HG02678 (cell line): ENCODE data around the gene CRHR2.
"Not testable (repeated sequence)": the region's sequence is repeated elsewhere in the genome, so short reads cannot be mapped to it uniquely, and the experiment has no call there.

ENCODE experiments used
- ATAC-seq: cut with Tn5 transposase; IDR thresholded peaks from one replicate; pipeline ENCODE4 v1.9.1; 2021; ENCODE audit warnings: mild to moderate bottlenecking, moderate library complexity; ENCODE audit not compliant: unreplicated experiment

The CRHR2 gene

GRCh38 chr7:30682212-30683083 is at the start of gene CRHR2:
Gene CRHR2, minus strand, starts transcription at chr7:30682456. Its CDS starts 176 bp downstream, at chr7:30682280.
- no peak for ATAC-seq

- ATAC-seq, result no peak
These were observed 49.3 kb upstream of the CRHR2 start for GRCh38 chr7:30731581-30731980.

DNA sequence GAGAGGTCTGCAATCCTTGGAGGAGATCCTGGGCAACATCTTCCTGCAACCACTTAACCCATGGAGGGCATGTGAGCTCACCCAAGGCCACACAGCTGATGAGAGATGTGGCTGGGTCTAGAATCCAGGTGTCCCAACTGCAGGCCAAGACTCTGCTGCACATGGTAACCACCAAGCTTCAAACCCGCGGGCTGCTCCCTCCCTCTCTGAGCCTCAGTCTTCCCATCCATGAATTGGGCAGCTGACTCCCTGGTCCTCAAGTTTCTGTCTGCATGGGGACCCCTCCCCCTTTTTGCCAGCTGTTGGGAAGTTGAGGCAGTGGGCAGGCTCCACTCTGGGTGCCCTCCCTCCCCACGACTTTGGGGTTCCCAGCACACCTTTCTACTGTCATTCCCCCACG is 48.7 kb upstream of the CRHR2 start:
- no peak for ATAC-seq

GRCh38 chr7:30730097-30730496 is 47.8 kb upstream of the CRHR2 start:
- ATAC-seq, result no peak

GRCh38 chr7:30729642-30730041 is 47.4 kb upstream of the CRHR2 start:
- ATAC-seq, result no peak

DNA sequence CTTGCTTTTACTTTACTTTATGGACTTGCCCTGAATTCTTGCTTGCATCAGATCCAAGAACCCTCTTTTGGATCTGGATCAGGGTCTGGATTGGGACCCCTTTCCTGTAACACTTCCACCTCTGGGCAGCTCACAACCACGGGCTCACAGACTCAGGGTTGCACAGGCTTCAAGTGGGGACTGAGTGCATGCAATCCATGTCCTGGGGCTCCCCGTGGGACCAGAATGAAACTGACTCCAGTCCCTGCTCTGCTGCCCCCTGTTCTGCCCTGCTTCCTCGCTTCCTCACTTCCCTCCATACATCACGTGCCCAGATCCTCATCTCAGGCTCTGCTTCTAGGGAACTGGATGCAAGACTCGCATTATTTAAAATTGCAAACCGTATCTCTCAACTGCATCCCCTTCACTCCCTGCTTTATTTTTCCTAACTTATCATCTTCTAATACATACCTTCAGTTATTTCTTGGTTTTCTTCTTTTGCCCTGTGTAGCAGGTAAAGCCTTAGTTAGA is 46.4 kb upstream of the CRHR2 start:
- no peak for ATAC-seq

GRCh38 chr7:30727061-30727945 is 45.0 kb upstream of the CRHR2 start:
- ATAC-seq, result no peak

- ATAC-seq, result no peak
These were observed 44.2 kb upstream of the CRHR2 start for GRCh38 chr7:30726296-30727006.

DNA sequence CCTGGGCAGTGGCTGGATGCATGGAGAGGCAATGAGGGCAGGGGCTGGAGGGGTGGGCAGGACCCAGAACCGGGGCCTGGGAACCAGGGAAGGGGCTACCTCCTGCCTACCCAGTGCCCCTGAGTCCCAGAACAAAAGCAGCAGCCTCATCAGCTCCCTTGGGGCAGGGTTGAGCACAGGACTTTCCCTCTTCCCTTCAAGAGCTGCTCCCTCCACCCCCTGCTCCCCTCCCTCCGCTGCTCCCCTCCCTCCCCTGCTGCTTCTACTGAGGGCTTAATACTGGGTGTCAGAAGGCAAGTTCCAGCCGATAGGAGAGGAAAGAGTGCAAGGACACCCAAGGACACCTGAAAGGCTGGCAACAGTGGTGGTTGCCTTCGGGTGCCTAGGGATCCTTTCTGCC is 41.5 kb upstream of the CRHR2 start:
- ATAC-seq, result no peak

- no peak for ATAC-seq
These were observed 40.4 kb upstream of the CRHR2 start for GRCh38 chr7:30722671-30723070.

- no peak for ATAC-seq
These were observed 39.9 kb upstream of the CRHR2 start for GRCh38 chr7:30722187-30722586.

DNA sequence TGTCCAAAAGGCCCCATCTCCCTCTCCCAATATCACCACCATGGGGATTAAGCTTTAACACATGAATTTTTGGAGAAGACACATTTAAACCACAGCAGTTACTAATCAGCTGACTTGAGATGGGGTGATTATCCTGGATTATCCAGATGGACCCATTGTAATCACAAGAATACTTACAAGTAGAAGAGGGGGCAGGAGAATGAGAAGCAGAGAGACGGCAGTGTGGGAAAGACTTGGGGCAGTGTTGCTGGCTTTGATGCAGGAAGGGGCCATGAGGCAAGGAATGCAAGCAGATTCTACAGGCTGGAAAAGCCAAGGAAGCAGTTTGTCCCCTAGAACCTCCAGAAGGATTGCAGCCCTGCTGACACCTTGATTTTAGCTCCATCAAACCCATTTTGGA is 39.0 kb upstream of the CRHR2 start:
- no peak for ATAC-seq

DNA sequence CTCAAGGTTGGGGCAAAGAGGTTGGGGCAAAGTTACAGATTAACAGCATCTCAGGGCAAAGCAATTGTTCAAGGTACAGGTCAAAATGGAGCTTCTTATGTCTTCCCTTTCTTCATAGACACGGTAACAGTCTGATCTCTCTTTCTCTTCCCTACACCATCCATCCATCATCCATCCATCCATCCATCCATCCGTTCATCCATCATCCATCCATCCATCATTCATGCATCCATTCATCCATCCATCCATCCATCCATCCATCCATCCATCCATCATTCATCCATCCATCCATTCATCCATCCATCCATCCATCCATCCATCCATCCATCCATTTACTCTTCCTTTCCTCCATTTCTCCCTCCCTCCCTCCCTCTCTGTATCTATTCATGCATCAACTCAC is 37.2 kb upstream of the CRHR2 start:
- ATAC-seq, result not testable (repeated sequence)

- ATAC-seq, result no peak
These were observed 34.9 kb upstream of the CRHR2 start for GRCh38 chr7:30717181-30717580.

- ATAC-seq, result no peak
These were observed 31.9 kb upstream of the CRHR2 start for GRCh38 chr7:30714129-30714528.

GRCh38 chr7:30713392-30713791 is 31.1 kb upstream of the CRHR2 start:
- no peak for ATAC-seq

DNA sequence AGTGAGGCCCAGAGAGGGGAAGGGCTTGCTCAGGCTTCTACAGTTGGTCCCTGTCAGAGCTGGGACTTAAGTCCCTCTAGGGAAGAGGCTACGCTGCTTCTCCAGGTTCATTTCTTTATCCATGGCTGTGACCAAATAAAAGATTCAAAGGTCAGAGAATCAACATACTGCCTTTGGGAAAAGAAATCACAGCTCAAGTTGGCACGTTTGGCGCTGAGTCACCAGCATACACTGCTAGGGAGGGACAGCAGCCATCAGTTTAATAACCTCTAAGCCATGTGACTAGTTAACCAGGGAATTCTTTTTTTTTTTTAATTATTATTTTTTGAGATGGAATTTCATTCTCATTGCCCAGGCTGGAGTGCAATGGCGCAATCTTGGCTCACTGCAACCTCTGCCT is 28.4 kb upstream of the CRHR2 start:
- ATAC-seq, result no peak

DNA sequence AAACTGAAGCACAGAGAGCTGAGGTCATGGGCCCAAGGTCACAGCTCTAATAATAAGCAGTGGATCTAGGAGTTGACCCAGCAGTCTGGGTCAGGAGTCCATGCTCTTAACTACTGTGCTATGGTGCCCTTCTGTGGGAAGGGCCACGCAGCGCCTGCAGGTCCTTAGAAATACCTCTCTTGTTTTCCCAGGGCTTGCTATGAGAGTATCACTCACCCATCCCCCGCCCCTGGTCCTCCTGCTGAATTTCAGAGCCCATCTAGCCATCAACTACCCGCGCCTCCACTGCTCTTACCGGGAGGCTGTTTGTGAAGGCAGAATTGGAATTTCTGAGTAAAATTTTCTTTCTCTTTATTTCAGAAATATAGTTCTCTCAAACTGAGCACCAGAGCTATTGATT is 27.3 kb upstream of the CRHR2 start:
- no peak for ATAC-seq

- no peak for ATAC-seq
These were observed 26.7 kb upstream of the CRHR2 start for GRCh38 chr7:30708983-30709382.

GRCh38 chr7:30708412-30708811 is 26.2 kb upstream of the CRHR2 start:
- ATAC-seq, result no peak
